OCI-LY7 (cell line): ENCODE results near the gene CCDC74A.
"Not testable (repeated sequence)": the region's sequence is repeated elsewhere in the genome, so short reads cannot be mapped to it uniquely, and the experiment has no call there.

Experiments used
- CTCF ChIP-seq: fragments of 200-600 bp; sonication (generic); conservative IDR thresholded peaks from 2 replicates; pipeline ENCODE4 v1.5.1; 2014; ENCODE audit warnings: mild to moderate bottlenecking, antibody characterized with exemption, low read length, moderate library complexity, mixed read lengths
- EZH2phosphoT487 ChIP-seq: fragments of 200-600 bp; sonication (generic); IDR thresholded peaks from 2 replicates; pipeline ENCODE4 v1.6.1; 2018; ENCODE audit warnings: low read depth, borderline replicate concordance, mild to moderate bottlenecking, mixed run types, antibody characterized with exemption, low read length, moderate library complexity, mixed read lengths

DNA sequence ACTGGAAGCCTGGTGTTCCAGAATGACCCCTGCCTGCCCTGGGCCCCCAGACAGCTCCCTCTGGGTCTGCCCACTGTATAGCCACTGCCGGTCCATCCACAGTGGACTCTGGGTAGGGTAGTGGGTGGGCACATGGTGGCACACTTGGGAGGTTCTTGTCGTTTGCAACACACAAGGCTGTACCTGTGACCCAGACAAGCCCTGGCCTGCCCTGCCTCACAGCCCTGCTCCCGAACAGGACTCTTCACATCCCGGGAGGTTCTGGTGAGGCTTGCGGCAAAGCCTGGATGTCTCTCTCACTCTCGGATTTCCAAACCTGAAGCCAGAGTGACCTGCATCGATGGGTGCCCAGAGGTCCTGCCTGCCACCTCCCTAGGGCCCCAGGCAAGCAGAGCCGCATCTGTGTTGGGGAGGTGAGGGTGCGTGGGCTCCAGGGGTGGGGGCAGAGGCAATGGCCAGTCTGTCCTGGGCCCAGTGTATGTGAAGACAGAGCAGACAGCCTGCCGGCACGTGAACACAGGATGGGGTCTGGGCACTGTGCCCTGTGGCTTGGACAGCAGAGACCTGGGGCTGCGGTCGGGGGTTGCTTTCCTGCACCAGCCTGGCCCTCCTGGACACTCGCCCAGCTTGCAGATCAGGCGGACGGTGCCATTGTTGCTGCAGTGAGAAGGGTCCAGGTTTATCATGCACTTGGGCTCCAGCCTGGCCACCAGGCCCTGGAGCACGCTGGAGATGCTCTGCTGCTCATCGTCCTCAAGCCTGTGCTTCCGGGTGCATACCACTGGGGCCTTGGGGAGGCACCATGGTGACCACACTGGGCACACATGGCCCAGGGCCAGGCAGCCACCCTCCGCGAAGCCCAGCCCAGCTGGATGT lies 8.5 kb downstream of the CCDC74A start:
- TF ChIP-seq CTCF, EZH2phosphoT487: not testable (repeated sequence)
